T-helper 1 cell treated with Interleukin-12 subunit alpha and Interleukin-12 subunit beta and Interleukin-4 antibody, amounts not matched to agents 30 ng/mL and 1 ng/mL, for 36 hours (primary cell): ENCODE data around the gene ZSCAN10. TPM values are rescaled to one million over a fixed set of nuclear protein-coding genes. Genes with fewer than 3 reads are reported as not detected.

Experiments
- intact Hi-C: fragments of 100-400 bp; cut with micrococcal nuclease; formaldehyde crosslinking; loops from one replicate; pipeline ENCODE4 v1.15.1; 2024
- total RNA-seq: library from RNA; stranded (reverse); gene quantifications from 2 replicates; pipeline ENCODE4 v1.2.3, GENCODE V29; 2022

The ZSCAN10 gene
- total RNA-seq, 1 donor from 2014 or later, result 0.12 TPM

GRCh38 chr16:3134338-3135125, 35.4 kb upstream of the ZSCAN10 start, which contains the start of gene ZNF213:
TSS of gene ZNF213 (plus strand) at chr16:3135029. CDS start at chr16:3137281, 2,252 bp downstream.
- intact Hi-C loops, result loop anchor here (1.0 to 10.0 kb wide), 9 partner anchors 10 to 220 kb away; partner anchors contain the start of genes FLYWCH1 and THOC6

- intact Hi-C loops, result loop anchor here (1.0 to 10.0 kb wide), 8 partner anchors 10 to 219 kb away; partner anchors contain the start of genes FLYWCH1 and THOC6
Observed at GRCh38 chr16:3133844-3134243, 34.8 kb upstream of the ZSCAN10 start.

- intact Hi-C loops, result loop anchor here (10.0 kb wide), 1 partner anchor 217 kb away; the partner anchor contains the start of gene FLYWCH1
Observed at GRCh38 chr16:3131755-3132377, 32.8 kb upstream of the ZSCAN10 start.

DNA sequence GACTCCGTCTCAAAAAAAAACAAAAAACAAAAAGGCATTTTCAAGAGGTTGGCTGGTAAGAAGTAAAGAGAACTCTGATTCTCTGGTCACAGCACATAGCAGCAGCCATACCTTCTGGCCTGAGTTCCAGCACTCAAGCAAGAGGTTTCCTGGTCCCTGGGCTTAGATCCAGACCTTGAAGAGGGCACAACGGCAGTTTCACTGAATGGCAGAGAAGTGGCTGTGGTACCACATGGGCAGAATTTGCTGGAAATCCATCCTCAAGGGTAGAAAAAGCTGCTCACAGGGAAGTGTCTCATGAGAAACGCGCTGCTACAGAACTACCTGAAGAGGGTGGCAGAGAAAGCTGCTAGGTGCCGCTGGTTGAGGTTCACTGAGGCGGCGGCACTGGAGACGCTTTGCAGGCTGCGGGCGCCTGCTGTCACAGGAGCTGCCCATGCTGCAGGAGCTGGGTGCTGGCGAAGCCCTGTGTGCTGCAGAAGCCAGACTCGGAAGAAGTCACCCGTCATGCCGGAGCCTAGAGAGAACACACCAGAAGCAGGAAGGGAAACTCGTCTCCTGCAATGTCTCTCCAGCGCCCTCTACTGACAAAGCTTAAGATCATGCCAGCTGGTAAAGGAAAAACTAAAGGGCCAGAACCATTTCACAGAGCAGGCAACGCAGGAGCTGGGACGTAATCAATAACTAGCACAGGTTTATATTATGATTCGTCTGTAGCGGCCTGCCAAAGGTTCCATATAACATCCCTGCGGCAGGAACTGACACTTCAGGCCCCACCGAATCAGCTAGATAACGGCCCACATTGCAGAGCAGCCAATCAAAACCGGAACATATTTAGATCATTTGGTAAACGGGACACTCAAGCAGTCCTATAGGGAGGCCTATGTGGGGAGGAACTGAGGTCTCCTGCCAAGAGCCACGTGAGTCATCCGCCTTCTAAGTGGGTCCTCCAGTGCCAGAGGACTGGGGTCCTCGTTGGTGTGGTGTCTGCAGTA, 30.3 kb upstream of the ZSCAN10 start:
- intact Hi-C loops, result loop anchor here (1.0 to 10.0 kb wide), 9 partner anchors 23 to 215 kb away; partner anchors contain the start of gene FLYWCH1

DNA sequence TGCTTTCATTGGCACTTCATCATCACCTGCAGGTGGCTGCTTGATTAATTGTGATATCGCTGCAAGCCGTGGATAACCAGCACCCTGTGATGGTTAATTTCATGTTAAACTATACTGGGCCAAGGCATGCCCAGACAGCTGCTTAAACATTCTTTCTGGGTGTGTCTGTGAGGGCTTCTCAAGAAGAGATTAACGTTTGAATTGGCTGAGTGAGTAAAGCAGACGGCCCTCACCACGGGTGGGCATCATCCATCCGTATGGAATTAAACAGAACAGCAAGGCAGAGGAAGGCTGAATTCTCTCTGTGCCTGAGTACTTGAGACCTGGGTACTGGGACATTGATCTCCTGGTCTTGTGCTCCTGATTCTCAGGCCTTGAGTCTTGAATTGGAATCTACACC, 28.7 kb upstream of the ZSCAN10 start:
- intact Hi-C loops, result no loop called here

DNA sequence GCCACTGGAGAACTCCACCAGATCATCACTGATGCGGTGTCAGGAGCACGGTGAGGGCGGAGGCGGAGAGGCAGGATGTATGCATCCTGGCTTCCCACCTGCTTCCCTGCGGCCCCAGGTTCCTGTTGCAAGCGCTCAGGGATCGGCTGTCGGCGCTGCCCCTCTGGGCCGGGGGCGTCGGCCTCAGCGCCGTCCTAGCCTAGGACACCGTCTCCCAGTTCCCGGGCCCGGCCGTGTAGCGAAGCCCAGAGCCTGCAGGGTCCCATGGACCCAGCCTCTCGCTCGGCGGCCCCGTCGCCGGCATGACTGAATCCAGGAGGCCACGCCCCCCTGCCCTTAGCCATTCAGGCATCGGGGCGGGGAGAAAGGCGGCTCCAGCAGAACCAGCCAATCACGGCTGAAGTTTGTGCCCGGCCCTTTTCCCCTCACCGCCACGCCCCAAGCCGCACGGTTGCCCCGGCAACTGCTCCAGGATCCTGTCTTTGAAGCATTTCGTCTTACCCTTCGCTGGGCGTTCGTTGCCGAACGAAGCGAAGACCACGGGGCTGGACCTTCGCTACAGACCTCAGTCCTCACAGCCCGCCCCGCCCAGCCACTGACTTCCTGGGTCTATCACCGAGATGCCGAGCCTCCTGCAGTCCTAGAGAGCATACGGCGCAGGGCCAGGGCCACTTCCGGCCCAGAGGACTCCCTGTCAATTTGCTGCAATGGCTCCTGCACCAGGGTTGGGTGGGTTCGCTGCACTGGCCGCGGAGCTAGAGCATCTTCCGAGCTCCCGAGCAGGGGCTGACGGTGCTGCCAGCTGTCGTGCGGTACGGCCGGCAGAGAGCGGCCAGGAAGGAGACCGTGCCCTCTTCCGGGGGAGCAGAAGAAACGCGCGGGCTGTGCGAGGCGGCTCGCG, 25.1 kb upstream of the ZSCAN10 start:
- intact Hi-C loops, result loop anchor here (1.0 kb wide), 9 partner anchors 10 to 487 kb away; partner anchors contain the start of genes IL32 and SLX4

DNA sequence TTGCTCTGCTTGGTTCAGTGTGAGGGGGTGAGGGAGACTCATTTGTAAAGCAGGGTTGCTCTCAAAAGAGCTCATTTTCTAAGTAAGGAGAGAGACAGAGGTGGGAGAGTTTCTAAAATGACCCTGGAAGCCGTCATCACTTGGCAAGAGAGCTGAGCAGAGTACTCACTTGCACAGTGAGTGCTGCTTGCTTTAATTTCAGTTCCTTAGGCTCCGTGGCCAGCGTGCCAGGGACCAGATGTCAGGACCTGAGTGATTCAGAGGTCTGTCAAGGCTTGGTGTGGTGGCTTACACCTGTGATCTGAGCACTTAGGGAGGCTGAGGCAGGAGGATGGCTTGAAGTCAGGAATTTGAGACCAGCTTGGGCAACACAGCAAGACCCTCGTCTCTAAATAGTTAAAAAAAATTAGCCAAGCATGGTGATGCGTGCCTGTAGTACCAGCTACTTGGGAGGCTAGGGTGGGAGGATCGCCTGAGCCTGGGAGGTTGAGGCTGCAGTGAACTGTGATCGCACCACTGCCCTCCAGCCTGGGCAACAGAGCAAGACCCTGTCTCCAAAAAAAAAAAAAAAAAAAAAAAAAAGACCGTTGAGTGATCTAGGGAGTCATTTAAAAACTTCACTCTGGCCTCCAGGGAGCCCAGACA, 24.0 kb upstream of the ZSCAN10 start:
- intact Hi-C loops, result no loop called here

DNA sequence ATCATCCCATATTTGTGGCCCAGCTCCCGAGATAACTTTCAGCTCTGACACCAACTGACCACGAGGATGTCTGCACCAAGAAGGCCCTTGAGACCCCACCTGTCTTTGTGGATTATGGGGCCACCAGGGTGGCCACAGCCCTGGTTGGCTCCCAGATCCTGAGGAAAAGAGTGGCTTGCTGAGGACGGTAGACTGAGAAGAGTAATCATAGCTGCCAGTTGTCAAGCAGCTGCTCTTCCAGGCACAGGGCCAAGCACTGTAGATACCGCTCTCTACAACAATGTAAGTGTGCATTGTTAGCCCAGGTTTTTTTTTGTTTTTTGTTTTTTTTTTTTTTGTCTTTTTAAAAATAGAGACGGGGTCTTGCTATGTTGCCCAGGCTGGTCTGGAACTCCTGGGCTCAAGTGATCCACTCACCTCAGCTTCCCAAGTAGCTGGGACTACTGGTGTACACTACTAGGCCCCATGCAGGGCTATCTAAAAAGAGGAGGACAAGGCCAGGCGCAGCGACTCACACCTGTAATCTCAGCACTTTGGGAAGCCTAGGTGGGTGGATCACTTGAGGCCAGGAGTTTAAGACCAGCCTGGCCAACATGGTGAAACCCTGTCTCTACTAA, 22.9 kb upstream of the ZSCAN10 start:
- intact Hi-C loops, result no loop called here

- intact Hi-C loops, result no loop called here
Observed at GRCh38 chr16:3120435-3120834, 21.3 kb upstream of the ZSCAN10 start.

- intact Hi-C loops, result no loop called here
Observed at GRCh38 chr16:3119701-3120408, 20.8 kb upstream of the ZSCAN10 start.

GRCh38 chr16:3119286-3119685, 20.2 kb upstream of the ZSCAN10 start:
- intact Hi-C loops, result no loop called here

DNA sequence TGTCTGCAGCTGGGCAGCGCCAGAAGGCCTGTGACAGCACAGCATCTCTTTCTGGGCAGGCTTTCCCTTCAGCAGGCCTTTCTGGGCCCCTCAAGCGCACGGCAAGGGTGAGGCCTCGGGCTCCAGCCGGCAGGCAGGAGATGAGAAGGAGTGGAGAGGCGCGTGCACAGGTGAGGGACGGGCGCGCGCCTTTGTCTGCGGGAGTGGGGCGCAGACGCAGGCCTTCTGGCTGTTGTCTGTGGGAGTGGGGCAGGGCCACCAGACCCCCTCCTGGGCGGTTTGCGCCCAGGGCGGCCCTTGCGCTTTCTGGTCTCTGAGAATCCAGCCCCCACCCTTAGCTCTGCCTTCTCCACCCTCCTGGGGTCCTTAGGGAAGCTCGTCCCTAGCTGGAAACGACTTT, 19.8 kb upstream of the ZSCAN10 start:
- intact Hi-C loops, result no loop called here

- intact Hi-C loops, result no loop called here
Observed at GRCh38 chr16:3118204-3118790, 19.2 kb upstream of the ZSCAN10 start.

GRCh38 chr16:3115561-3115960, 16.5 kb upstream of the ZSCAN10 start:
- intact Hi-C loops, result no loop called here

- intact Hi-C loops, result no loop called here
Observed at GRCh38 chr16:3115003-3115402, 15.9 kb upstream of the ZSCAN10 start.

GRCh38 chr16:3113765-3114479, 14.8 kb upstream of the ZSCAN10 start:
- intact Hi-C loops, result no loop called here

DNA sequence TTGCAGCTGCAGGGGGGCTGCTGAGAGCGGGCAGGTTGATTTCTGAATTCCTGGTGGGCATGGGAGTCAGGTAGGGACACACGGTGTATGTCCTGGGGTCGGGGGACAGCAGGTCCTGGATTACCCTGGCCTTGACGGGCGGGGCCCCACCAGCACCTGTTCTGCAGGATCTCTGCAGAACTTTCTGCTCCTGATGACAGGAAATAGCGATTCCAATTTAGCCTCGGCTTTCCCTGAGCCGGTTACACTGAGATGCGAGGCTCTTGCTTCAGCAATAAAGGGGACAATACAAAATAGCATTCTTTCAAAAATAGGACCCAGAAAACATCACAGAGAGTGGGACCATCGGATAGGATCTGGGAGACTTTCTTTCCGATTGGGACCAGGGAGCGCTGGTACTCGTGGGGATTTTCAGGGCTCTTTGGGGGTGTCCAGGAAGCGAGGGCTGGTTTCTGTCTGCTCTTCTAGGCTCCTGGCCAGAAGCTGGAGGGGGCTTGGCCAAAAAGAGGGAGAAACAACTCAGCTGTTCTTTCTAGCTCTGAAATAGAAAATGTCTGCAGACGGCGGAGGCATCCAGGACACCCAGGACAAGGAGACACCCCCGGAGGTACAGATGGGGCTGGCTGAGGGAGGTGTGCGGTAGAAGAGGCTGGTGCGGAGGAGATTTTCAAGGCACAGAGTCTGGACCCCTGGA, 13.9 kb upstream of the ZSCAN10 start:
- intact Hi-C loops, result no loop called here
